Adrenal gland (tissue), 5 donors: ENCODE results near the gene MAML3.

Experiments
- CTCF ChIP-seq, 6 experiments: fragments of 450-650 bp in 4 of 6; fragments of 200-600 bp in 2 of 6; sonication (generic) in 1 of 6; IDR thresholded peaks; 1 replicate in 5 of 6; 2 replicates in 1 of 6; pipeline versions ENCODE4 v1.5.1 to v1.8.0; 2016 to 2021; ENCODE audit warnings: antibody characterized with exemption in 6 of 6, mild to moderate bottlenecking in 2 of 6, moderate library complexity in 1 of 6
- POLR2A ChIP-seq, 2 donors: fragments of 450-650 bp; IDR thresholded peaks; one replicate each; pipeline ENCODE4 v1.6.1; 2017; ENCODE audit warnings: antibody characterized with exemption in 2 of 2, mild to moderate bottlenecking in 2 of 2, moderate library complexity in 1 of 2
- donor health status: DM: no; HTN: no; CAD: no.

GRCh38 chr4:139955600-139955999 lies 198.4 kb downstream of the MAML3 start:
- TF ChIP-seq POLR2A (IDR thresholded peaks at IDR 0.05), result no peak
- TF ChIP-seq CTCF (IDR thresholded peaks at IDR 0.05), result no peak
